OCI-LY1 (cell line): ENCODE results near the gene SPTB.

Experiments
- H2AFZ ChIP-seq: fragments of 200-600 bp; sonication (generic), shearing (Covaris generic); 2 replicates; pipeline ENCODE4 v1.6.0; 2014; ENCODE audit warnings: antibody characterized with exemption, mild to moderate bottlenecking, low read length
- H3F3A ChIP-seq: fragments of 200-600 bp; sonication (generic), shearing (Covaris generic); 2 replicates; pipeline ENCODE4 v1.6.0; 2014; ENCODE audit warnings: mild to moderate bottlenecking, antibody characterized with exemption, low read length, moderate library complexity; ENCODE audit not compliant: insufficient read depth
- H3K27ac ChIP-seq: fragments of 200-600 bp; sonication (generic); 2 replicates; pipeline ENCODE4 v1.5.1; 2014; ENCODE audit warnings: low read length, mixed run types, mild to moderate bottlenecking, low read depth; ENCODE audit not compliant: poor library complexity, severe bottlenecking
- H3K27me3 ChIP-seq: fragments of 200-600 bp; sonication (generic); 2 replicates; pipeline ENCODE4 v1.6.0; 2014; ENCODE audit warnings: antibody characterized with exemption, mild to moderate bottlenecking, low read length, moderate library complexity; ENCODE audit not compliant: insufficient read depth
- H3K36me3 ChIP-seq: fragments of 200-600 bp; sonication (generic); 2 replicates; pipeline ENCODE4 v1.6.1; 2014; ENCODE audit warnings: mild to moderate bottlenecking, antibody characterized with exemption, low read length, moderate library complexity, mixed read lengths; ENCODE audit not compliant: insufficient read depth
- H3K4me1 ChIP-seq: fragments of 200-600 bp; sonication (generic); 2 replicates; pipeline ENCODE4 v1.5.1; 2014; ENCODE audit warnings: mild to moderate bottlenecking, low read length, moderate library complexity; ENCODE audit not compliant: insufficient read depth, severe bottlenecking
- H3K4me2 ChIP-seq: fragments of 200-600 bp; sonication (generic), shearing (Covaris generic); 2 replicates; pipeline ENCODE4 v1.6.1; 2014; ENCODE audit warnings: low read length
- H3K4me3 ChIP-seq: fragments of 200-600 bp; sonication (generic); 2 replicates; pipeline ENCODE4 v1.5.1; 2014; ENCODE audit warnings: low read length, low read depth, mild to moderate bottlenecking, mixed read lengths; ENCODE audit not compliant: poor library complexity, severe bottlenecking
- H3K79me2 ChIP-seq: fragments of 200-600 bp; shearing (Covaris generic); 2 replicates; pipeline ENCODE4 v1.6.1; 2016; ENCODE audit warnings: mixed run types, low read length, mixed read lengths; ENCODE audit not compliant: insufficient read depth
- H3K9ac ChIP-seq: fragments of 200-600 bp; sonication (generic), shearing (Covaris generic); 2 replicates; pipeline ENCODE4 v1.6.1; 2014; ENCODE audit warnings: mild to moderate bottlenecking, low read length, mixed read lengths
- H3K9me2 ChIP-seq: fragments of 200-600 bp; sonication (generic), shearing (Covaris generic); 2 replicates; pipeline ENCODE4 v1.6.1; 2014; ENCODE audit warnings: low read depth, mild to moderate bottlenecking, low read length, mixed read lengths
- H3K9me3 ChIP-seq: fragments of 200-600 bp; shearing (Covaris generic); 2 replicates; pipeline ENCODE4 v1.6.1; 2014; ENCODE audit warnings: low read length, mixed read lengths
- H4K20me1 ChIP-seq: fragments of 200-600 bp; sonication (generic), shearing (Covaris generic); 2 replicates; pipeline ENCODE4 v1.6.0; 2016; ENCODE audit warnings: mild to moderate bottlenecking, low read length; ENCODE audit not compliant: insufficient read depth
- EZH2 ChIP-seq: fragments of 200-600 bp; sonication (generic), shearing (Covaris generic); IDR thresholded peaks from 2 replicates; pipeline ENCODE4 v1.8.0; 2017; ENCODE audit warnings: borderline replicate concordance, mixed run types, mild to moderate bottlenecking, antibody characterized with exemption, low read length, moderate library complexity, mixed read lengths
- TF ChIP-seq, protein P1 (sequence below): fragments of 200-600 bp; sonication (generic), shearing (Covaris generic); IDR thresholded peaks from 2 replicates; pipeline ENCODE4 v1.5.1; 2017; ENCODE audit warnings: mild to moderate bottlenecking, antibody characterized with exemption, low read length, moderate library complexity, mixed read lengths

SPTB gene

DNA sequence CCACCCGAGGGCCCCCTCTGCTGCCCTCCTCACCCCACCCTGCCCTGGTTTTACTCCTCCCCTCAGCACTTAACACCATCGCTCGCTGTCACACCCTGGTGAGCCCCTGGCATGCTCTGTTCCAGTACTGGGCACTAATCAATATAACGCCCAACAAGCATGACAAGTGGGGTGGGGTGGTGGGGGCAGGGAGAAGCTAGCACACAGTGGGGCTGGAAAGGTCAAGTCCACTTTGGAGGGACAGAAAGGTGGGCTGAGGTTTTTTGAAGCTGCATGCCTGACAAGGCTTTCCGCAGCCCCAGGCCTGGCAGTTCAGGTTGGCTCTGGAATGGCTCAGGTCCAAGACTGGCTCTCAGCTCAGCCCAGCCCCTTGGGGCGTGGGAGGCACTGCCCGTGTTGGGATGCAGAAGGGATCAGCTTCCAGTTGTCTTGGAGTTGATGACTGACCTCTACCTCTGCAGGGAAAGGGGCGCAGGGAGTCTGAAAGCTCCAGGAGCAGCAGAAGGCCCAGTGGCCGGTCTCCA lies 141.4 kb downstream of the SPTB start:
- no peak for TF ChIP-seq EZH2
- TF ChIP-seq, protein P1, sequence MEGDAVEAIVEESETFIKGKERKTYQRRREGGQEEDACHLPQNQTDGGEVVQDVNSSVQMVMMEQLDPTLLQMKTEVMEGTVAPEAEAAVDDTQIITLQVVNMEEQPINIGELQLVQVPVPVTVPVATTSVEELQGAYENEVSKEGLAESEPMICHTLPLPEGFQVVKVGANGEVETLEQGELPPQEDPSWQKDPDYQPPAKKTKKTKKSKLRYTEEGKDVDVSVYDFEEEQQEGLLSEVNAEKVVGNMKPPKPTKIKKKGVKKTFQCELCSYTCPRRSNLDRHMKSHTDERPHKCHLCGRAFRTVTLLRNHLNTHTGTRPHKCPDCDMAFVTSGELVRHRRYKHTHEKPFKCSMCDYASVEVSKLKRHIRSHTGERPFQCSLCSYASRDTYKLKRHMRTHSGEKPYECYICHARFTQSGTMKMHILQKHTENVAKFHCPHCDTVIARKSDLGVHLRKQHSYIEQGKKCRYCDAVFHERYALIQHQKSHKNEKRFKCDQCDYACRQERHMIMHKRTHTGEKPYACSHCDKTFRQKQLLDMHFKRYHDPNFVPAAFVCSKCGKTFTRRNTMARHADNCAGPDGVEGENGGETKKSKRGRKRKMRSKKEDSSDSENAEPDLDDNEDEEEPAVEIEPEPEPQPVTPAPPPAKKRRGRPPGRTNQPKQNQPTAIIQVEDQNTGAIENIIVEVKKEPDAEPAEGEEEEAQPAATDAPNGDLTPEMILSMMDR: no peak
- no peaks in the 10 kb centered on the region for H3F3A ChIP-seq
- H3K9ac ChIP-seq: no peak overlapping the region
- no peak overlapping the region for H3K27ac ChIP-seq
- H3K4me2 ChIP-seq: no peak overlapping the region
- H2AFZ ChIP-seq: no peak overlapping the region
- H3K79me2 ChIP-seq: no peaks in the 10 kb centered on the region
- H3K4me1 ChIP-seq: no peaks in the 10 kb centered on the region
- H3K36me3 ChIP-seq: no peaks in the 10 kb centered on the region
- H3K9me2 ChIP-seq: no peaks in the 10 kb centered on the region
- no peaks in the 10 kb centered on the region for H4K20me1 ChIP-seq
- H3K4me3 ChIP-seq: no peak overlapping the region
- H3K9me3 ChIP-seq: no peaks in the 10 kb centered on the region
- no peaks in the 10 kb centered on the region; the same call in 1 of the 2 replicates for H3K27me3 ChIP-seq

DNA sequence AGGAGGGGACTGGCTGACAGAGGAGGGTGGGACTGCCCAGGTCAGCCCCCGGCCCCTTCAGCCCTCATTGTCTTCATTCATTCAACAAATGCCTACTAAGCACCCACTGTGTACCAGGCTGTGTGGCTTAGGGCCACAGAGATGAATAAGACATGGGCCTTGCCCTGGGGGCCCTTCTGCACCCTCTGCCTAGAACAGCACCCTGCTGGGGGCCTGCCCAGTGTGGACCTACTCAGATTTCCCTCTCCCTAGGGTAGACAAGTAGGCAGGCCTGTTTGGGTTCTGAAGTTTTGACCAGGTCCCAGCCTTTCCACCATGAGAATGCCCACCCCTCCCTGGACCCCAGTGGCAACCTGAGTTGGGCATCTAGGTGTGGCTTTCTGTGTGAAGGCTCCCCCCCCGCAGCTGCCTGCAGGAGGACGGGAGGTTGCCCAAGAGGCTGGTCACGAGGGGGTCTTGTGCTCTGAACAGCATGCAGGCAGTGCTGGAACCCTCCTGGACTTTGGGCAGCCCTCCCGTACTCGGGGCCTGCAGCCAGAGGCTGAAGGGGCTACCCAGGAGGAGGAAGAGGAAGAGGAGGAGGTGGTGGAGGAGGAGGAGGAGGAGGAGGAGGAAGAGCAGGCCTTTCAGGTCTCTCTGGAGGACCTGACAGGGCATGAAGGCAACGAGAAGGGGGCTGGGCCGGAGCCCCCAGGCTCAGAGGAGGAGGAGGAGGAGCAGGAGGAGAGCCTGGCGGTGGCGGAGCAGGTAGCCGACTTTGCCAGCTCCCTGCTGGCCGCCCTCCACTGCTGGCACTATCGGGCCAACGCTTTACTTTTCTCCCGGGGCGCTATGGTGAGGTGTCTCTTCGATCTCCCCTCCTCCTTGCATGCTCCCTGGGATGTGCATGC lies 142.1 kb downstream of the SPTB start:
- no peaks in the 10 kb centered on the region for H3K4me1 ChIP-seq
- no peaks in the 10 kb centered on the region for H3K9me2 ChIP-seq
- no peaks in the 10 kb centered on the region for H4K20me1 ChIP-seq
- H3K4me2 ChIP-seq: no peak overlapping the region
- no peaks in the 10 kb centered on the region; the same call in 1 of the 2 replicates for H3K27me3 ChIP-seq
- no peaks in the 10 kb centered on the region for H3K9me3 ChIP-seq
- no peak overlapping the region for H3K9ac ChIP-seq
- no peak for TF ChIP-seq EZH2
- TF ChIP-seq, protein P1: no peak
- H3K4me3 ChIP-seq: no peak overlapping the region
- H3K36me3 ChIP-seq: no peaks in the 10 kb centered on the region
- H3K79me2 ChIP-seq: no peaks in the 10 kb centered on the region
- H2AFZ ChIP-seq: no peak overlapping the region
- H3K27ac ChIP-seq: no peak overlapping the region
- no peaks in the 10 kb centered on the region for H3F3A ChIP-seq

DNA sequence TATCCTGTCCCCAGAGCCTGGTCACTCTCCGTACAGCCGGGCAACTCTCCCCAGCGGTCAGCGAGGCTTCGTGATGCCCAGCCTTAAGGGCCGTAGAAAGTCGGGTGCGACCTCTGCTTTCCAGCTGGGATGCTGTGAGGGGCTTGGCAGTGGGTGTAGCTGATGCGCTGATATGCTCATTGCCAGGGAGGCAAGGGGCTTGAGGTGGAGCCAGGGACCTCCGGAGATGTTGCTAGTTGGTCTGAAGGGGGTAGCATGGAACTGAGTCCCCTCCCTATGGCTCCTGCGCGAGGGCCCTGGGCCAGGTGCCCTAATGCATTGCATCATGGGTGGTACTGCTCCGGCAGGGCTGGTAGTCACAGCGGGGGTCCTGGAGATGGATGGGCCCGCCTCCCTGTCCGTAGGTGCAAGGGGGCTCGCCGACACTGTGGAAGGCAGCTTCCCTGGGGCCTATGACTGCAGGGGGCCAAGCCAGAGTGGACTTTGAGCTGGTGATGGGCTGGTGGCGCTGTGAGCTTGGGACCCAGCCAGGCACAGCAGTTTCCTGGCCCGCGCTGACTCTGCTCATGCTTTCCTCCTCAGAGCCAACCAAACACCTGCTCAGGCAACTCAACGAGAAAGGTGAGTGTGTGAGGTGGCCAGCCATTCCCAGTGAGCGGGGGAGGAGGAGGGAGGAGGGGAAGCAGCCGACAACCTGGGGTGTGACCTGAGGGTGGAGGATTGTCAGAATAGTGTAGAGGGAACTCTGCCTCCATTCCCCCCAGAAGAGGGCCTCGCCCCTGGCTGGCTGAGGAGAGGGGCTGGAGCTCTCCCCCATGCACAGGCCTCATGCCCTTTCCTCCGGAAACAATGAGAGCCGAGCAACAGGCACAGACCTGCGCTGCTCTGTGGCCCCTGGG lies 143.2 kb downstream of the SPTB start:
- no peak overlapping the region for H3K4me3 ChIP-seq
- no peaks in the 10 kb centered on the region for H4K20me1 ChIP-seq
- H3K27ac ChIP-seq: no peak overlapping the region
- H3K79me2 ChIP-seq: no peaks in the 10 kb centered on the region
- no peaks in the 10 kb centered on the region for H3F3A ChIP-seq
- no peaks in the 10 kb centered on the region for H3K9me2 ChIP-seq
- H3K36me3 ChIP-seq: no peaks in the 10 kb centered on the region
- no peaks in the 10 kb centered on the region; the same call in 1 of the 2 replicates for H3K27me3 ChIP-seq
- no peak overlapping the region for H3K9ac ChIP-seq
- no peaks in the 10 kb centered on the region for H3K4me1 ChIP-seq
- no peak overlapping the region for H2AFZ ChIP-seq
- no peak overlapping the region for H3K4me2 ChIP-seq
- H3K9me3 ChIP-seq: no peaks in the 10 kb centered on the region
- no peak for TF ChIP-seq EZH2
- TF ChIP-seq, protein P1: no peak; the same call in 1 of the 2 replicates
